Small intestine (tissue), 7 donors: ENCODE results near the gene TNIK. TPM values are rescaled to one million over a fixed set of nuclear protein-coding genes. Genes with fewer than 3 reads are reported as not detected.
A peak's percentile ranks its signal among the peaks of the same experiment; 100 is the strongest.

Experiments used
- DNase-seq, 2 donors: peaks; one replicate each; pipeline versions ENCODE4 v3.0.0 to v3.0.0-alpha.2; 2013
- FAIRE-seq: peaks from 2 replicates; lab custom pipeline; 2012; peaks lifted over from hg19 to GRCh38; lab: Jason Lieb, UNC
- H3K27ac ChIP-seq, 3 donors: one replicate each; pipeline ENCODE4 v1.5.1; 2013; ENCODE audit warnings: low read length in 2 of 3, mild to moderate bottlenecking in 2 of 3, control low read depth in 1 of 3, inconsistent platforms in 1 of 3, low read depth in 1 of 3, moderate library complexity in 1 of 3
- H3K27me3 ChIP-seq, 3 donors: one replicate each; pipeline ENCODE4 v1.6.1; 2013; ENCODE audit warnings: low read length in 3 of 3, inconsistent platforms in 1 of 3; ENCODE audit not compliant: control insufficient read depth in 3 of 3, insufficient read depth in 3 of 3
- H3K36me3 ChIP-seq, 3 donors: one replicate each; pipeline ENCODE4 v1.6.1; 2013; ENCODE audit warnings: low read length in 3 of 3, inconsistent platforms in 1 of 3, low read depth in 1 of 3, mild to moderate bottlenecking in 1 of 3, moderate library complexity in 1 of 3; ENCODE audit not compliant: control insufficient read depth in 3 of 3, insufficient read depth in 2 of 3
- H3K4me1 ChIP-seq, 3 donors: one replicate each; pipeline ENCODE4 v1.6.1; 2013; ENCODE audit warnings: low read length in 2 of 3, inconsistent platforms in 1 of 3, low read depth in 1 of 3, mild to moderate bottlenecking in 1 of 3, moderate library complexity in 1 of 3; ENCODE audit not compliant: control insufficient read depth in 3 of 3, insufficient read depth in 2 of 3
- H3K4me3 ChIP-seq, 3 donors: one replicate each; pipeline ENCODE4 v1.5.1; 2013; ENCODE audit warnings: low read length in 3 of 3, control low read depth in 1 of 3, inconsistent platforms in 1 of 3, low read depth in 1 of 3, mild to moderate bottlenecking in 1 of 3, moderate library complexity in 1 of 3
- H3K9me3 ChIP-seq, 2 donors: one replicate each; pipeline ENCODE4 v1.6.1; 2013; ENCODE audit warnings: low read depth in 1 of 2, low read length in 1 of 2; ENCODE audit not compliant: control insufficient read depth in 2 of 2, insufficient read depth in 1 of 2
- WGBS, 3 donors: extraction: QIAGEN DNeasy Blood & Tissue Kit; methylation state at CpG; one replicate each; pipeline ENCODE4 v1.1.7; 2013; 5-methylcytosine and 5-hydroxymethylcytosine counted together
- polyA plus RNA-seq, 4 donors: library from polyadenylated mRNA; stranded (reverse) in 3 of 4; unstranded in 1 of 4; fragments of 200-250 nt in 3 of 4; fragments of 120-200 nt in 1 of 4; gene quantifications; one replicate each; pipeline versions ENCODE4 v1.2.1 to v1.2.3, GENCODE V29; 2013
- donor health status: healthy with polysubstance abuse.
- donor health status: control.
- donor health status: control.
- donor health status: Bipolar disorder and iron deficiency.
- donor health status: healthy.

Gene TNIK
- polyA plus RNA-seq, 4 donors: 14.9 to 38.7 (median 27.5) TPM

- DNase-seq (no peak), FAIRE-seq (no peak)
- Histone ChIP-seq H3K4me1 (no peaks in the 10 kb centered on the region), H3K27ac (peak overlapping the region in 1 of 3 donors; percentile 20), H3K36me3 (peaks cover 3 to 37% (median 7%) of the 10 kb centered on the region in 3 donors), H3K27me3 (no peaks in the 10 kb centered on the region), H3K9me3 (no peaks in the 10 kb centered on the region), H3K4me3 (no peak overlapping the region)
- 96 to 100% (median 98%) methylated on average over 2 of the region's 2 CpGs for WGBS, 3 donors
Measured at GRCh38 chr3:171101982-171102641, 358.1 kb downstream of the TNIK start.

GRCh38 chr3:171099911-171100310 lies 360.3 kb downstream of the TNIK start:
- H3K27ac ChIP-seq: no peak overlapping the region
- H3K36me3 ChIP-seq: peaks cover 3 to 29% (median 4%) of the 10 kb centered on the region in 3 donors
- H3K27me3 ChIP-seq: no peaks in the 10 kb centered on the region
- FAIRE-seq: no peak
- 83 to 95% (median 92%) methylated on average over 1 of the region's 1 CpG for WGBS, 3 donors
- no peak overlapping the region for H3K4me3 ChIP-seq
- H3K4me1 ChIP-seq: no peaks in the 10 kb centered on the region
- H3K9me3 ChIP-seq: no peaks in the 10 kb centered on the region
- DNase-seq: no peak

GRCh38 chr3:171095063-171095462 lies 365.1 kb downstream of the TNIK start:
- Histone ChIP-seq H3K36me3 (peaks cover 3 to 23% (median 7%) of the 10 kb centered on the region in 3 donors), H3K4me3 (no peak overlapping the region), H3K27me3 (no peaks in the 10 kb centered on the region), H3K27ac (no peak overlapping the region), H3K9me3 (no peaks in the 10 kb centered on the region), H3K4me1 (peaks cover 0 to 8% (median 3%) of the 10 kb centered on the region in 3 donors)
- DNase-seq (no peak), FAIRE-seq (no peak)
- WGBS, 3 donors: 92 to 100% (median 100%) methylated on average over 1 of the region's 1 CpG

GRCh38 chr3:171094411-171094810 lies 365.8 kb downstream of the TNIK start:
- Histone ChIP-seq H3K4me3 (no peak overlapping the region), H3K27me3 (no peaks in the 10 kb centered on the region), H3K4me1 (peaks cover 0 to 8% (median 3%) of the 10 kb centered on the region in 3 donors), H3K36me3 (peaks cover 0 to 21% (median 10%) of the 10 kb centered on the region in 3 donors), H3K27ac (no peak overlapping the region), H3K9me3 (no peaks in the 10 kb centered on the region)
- 94 to 100% (median 99%) methylated on average over 3 of the region's 3 CpGs for WGBS, 3 donors
- FAIRE-seq: no peak
- DNase-seq: no peak

GRCh38 chr3:171093462-171093861 lies 366.7 kb downstream of the TNIK start:
- no peak overlapping the region for H3K4me3 ChIP-seq
- peaks cover 0 to 8% (median 3%) of the 10 kb centered on the region in 3 donors for H3K4me1 ChIP-seq
- no peaks in the 10 kb centered on the region for H3K27me3 ChIP-seq
- DNase-seq: no peak
- peaks cover 0 to 17% (median 10%) of the 10 kb centered on the region in 3 donors for H3K36me3 ChIP-seq
- no peaks in the 10 kb centered on the region for H3K9me3 ChIP-seq
- no peak for FAIRE-seq
- H3K27ac ChIP-seq: no peak overlapping the region

GRCh38 chr3:171092467-171092911 lies 367.7 kb downstream of the TNIK start:
- no peak overlapping the region for H3K4me3 ChIP-seq
- FAIRE-seq (no peak), DNase-seq (peak; percentile 11 to 70)
- H3K9me3 ChIP-seq: no peaks in the 10 kb centered on the region
- H3K27ac ChIP-seq: peak overlapping the region in 1 of 3 donors; percentile 7
- WGBS, 3 donors: 9 to 38% (median 31%) methylated on average over 1 of the region's 1 CpG
- H3K27me3 ChIP-seq: no peaks in the 10 kb centered on the region
- peaks cover 0 to 8% (median 3%) of the 10 kb centered on the region in 3 donors for H3K4me1 ChIP-seq
- peaks cover 0 to 18% (median 10%) of the 10 kb centered on the region in 3 donors for H3K36me3 ChIP-seq

GRCh38 chr3:171090321-171090720 lies 369.9 kb downstream of the TNIK start:
- WGBS, 3 donors: 94 to 97% (median 97%) methylated on average over 2 of the region's 2 CpGs
- FAIRE-seq (no peak), DNase-seq (no peak)
- Histone ChIP-seq H3K4me1 (peaks cover 0 to 8% (median 3%) of the 10 kb centered on the region in 3 donors), H3K9me3 (no peaks in the 10 kb centered on the region), H3K27ac (no peak overlapping the region), H3K27me3 (no peaks in the 10 kb centered on the region), H3K4me3 (no peak overlapping the region), H3K36me3 (peaks cover 0 to 15% (median 11%) of the 10 kb centered on the region in 3 donors)

GRCh38 chr3:171088964-171089754 lies 371.0 kb downstream of the TNIK start:
- H3K27me3 ChIP-seq: no peaks in the 10 kb centered on the region
- peaks cover 2 to 13% (median 12%) of the 10 kb centered on the region in 3 donors for H3K36me3 ChIP-seq
- DNase-seq (peak; percentile 6 to 7), FAIRE-seq (no peak)
- no peak overlapping the region for H3K27ac ChIP-seq
- no peaks in the 10 kb centered on the region for H3K9me3 ChIP-seq
- peaks cover 0 to 8% (median 3%) of the 10 kb centered on the region in 3 donors for H3K4me1 ChIP-seq
- 54 to 66% (median 60%) methylated on average over 2 of the region's 2 CpGs for WGBS, 3 donors
- H3K4me3 ChIP-seq: no peak overlapping the region
